Lower leg skin (tissue), 3 donors: Measurements from ENCODE around the gene NAPG.

Experiments
- POLR2A ChIP-seq, 2 donors: fragments of 450-650 bp; IDR thresholded peaks; one replicate each; pipeline ENCODE4 v1.6.1; 2016 to 2017; ENCODE audit warnings: antibody characterized with exemption in 2 of 2, mild to moderate bottlenecking in 1 of 2, moderate library complexity in 1 of 2
- TF ChIP-seq, protein P1 (sequence below), 3 donors: fragments of 450-650 bp; IDR thresholded peaks; one replicate each; pipeline ENCODE4 v1.5.1; 2016; ENCODE audit warnings: antibody characterized with exemption in 3 of 3, mild to moderate bottlenecking in 3 of 3, moderate library complexity in 2 of 3

DNA sequence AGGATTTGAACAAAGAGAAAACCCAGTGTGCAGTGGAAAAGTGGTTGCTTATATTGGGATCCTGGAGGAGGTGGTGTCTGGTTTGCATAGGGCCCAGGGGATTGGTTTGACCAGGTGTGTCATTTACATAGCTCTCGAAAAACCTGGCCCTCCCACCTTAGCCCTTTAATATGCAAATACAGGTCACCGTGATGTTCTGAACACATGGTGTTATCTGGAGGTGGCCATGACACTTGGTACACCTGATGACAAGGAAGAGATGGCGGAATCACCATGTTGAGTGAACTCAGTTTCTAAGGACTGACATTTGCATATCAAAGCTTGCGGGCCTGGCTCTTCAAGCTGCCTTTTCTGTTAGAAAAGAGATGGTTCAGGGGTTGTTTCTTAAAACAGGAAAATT, 2.3 kb upstream of the NAPG start:
- TF ChIP-seq, protein P1, sequence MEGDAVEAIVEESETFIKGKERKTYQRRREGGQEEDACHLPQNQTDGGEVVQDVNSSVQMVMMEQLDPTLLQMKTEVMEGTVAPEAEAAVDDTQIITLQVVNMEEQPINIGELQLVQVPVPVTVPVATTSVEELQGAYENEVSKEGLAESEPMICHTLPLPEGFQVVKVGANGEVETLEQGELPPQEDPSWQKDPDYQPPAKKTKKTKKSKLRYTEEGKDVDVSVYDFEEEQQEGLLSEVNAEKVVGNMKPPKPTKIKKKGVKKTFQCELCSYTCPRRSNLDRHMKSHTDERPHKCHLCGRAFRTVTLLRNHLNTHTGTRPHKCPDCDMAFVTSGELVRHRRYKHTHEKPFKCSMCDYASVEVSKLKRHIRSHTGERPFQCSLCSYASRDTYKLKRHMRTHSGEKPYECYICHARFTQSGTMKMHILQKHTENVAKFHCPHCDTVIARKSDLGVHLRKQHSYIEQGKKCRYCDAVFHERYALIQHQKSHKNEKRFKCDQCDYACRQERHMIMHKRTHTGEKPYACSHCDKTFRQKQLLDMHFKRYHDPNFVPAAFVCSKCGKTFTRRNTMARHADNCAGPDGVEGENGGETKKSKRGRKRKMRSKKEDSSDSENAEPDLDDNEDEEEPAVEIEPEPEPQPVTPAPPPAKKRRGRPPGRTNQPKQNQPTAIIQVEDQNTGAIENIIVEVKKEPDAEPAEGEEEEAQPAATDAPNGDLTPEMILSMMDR (IDR thresholded peaks at IDR 0.05) = no peak
- TF ChIP-seq POLR2A (IDR thresholded peaks at IDR 0.05) = no peak
